Measurements from ENCODE around the gene CORO7.

The CORO7 gene

GRCh38 chr16:4431023-4431422 is 14.6 kb upstream of the CORO7 start:
- TF ChIP-seq CTCF (IDR thresholded peaks at IDR 0.05; ENCODE audit: insufficient read depth, low read length, missing control alignments) = no peak
- CTCF ChIA-PET = no interaction called here
- DNase-seq (ENCODE audit: low read depth, low spot score) = no peak
- H3K4me3 ChIP-seq (ENCODE audit: low read depth, low read length) = no peak overlapping the region
- POLR2A ChIA-PET = no interaction called here

- ChIA-PET POLR2A (no interaction called here), CTCF (interaction anchor here (0.9 kb wide), 1 partner anchor 26 kb away, joined by 4 read pairs; no protein-coding TSS in a partner anchor)
- TF ChIP-seq CTCF (IDR thresholded peaks at IDR 0.05; ENCODE audit: insufficient read depth, low read length, missing control alignments) = no peak
- no peak overlapping the region for H3K4me3 ChIP-seq (ENCODE audit: low read depth, low read length)
- DNase-seq (ENCODE audit: low read depth, low spot score) = no peak
Observed at GRCh38 chr16:4428500-4428899, 12.1 kb upstream of the CORO7 start.

- H3K4me3 ChIP-seq (ENCODE audit: low read depth, low read length) = peak overlapping the region; percentile 72
- POLR2A ChIA-PET = interaction anchor here (0.6 kb wide), 1 partner anchor 24 kb away, joined by 3 read pairs; no protein-coding TSS in a partner anchor
- TF ChIP-seq CTCF (IDR thresholded peaks at IDR 0.05; ENCODE audit: insufficient read depth, low read length, missing control alignments) = no peak
- DNase-seq (ENCODE audit: low read depth, low spot score) = no peak
- CTCF ChIA-PET = interaction anchor here (1.0 to 1.4 kb wide), 2 partner anchors 22 to 159 kb away, joined by 3 read pairs; no protein-coding TSS in a partner anchor
Observed at GRCh38 chr16:4426722-4427372, 10.5 kb upstream of the CORO7 start.

DNA sequence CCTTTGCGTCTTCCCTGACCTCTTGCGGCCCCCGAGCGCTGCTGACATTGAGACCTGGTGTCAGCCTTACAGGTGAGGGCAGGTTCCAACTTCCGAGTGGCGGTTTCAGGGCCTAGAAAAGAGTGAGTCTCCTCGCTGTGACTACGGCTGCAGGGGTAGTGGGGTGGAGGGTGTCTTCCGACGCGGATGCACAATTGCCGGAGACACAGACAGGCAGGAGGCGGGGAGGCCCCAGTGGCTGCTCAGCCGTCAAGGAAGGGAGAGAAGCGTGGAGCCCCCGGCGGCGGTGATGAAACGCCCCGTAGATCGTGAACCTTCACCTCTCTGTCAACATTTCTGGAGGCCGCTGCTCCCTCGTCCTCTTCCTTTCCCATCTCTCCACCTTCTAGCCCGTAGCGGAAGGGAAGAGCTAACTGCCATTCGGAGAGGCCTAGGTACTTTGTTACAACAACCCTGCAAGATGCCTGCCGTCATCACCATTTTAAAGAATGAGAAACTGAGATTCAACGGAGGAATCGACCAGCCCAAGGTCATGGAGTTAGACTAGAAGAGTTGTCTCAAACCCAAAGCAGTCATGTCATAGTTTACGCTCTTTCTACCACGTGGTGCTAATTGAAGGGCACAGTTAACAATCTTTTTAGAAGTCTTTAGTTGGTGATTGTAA is 9.8 kb upstream of the CORO7 start:
- POLR2A ChIA-PET = interaction anchor here (0.6 kb wide), 1 partner anchor 25 kb away, joined by 3 read pairs; no protein-coding TSS in a partner anchor
- TF ChIP-seq CTCF (IDR thresholded peaks at IDR 0.05; ENCODE audit: insufficient read depth, low read length, missing control alignments) = no peak
- CTCF ChIA-PET = interaction anchor here (0.6 to 1.4 kb wide), 2 partner anchors 24 to 160 kb away, joined by 3 read pairs; no protein-coding TSS in a partner anchor
- DNase-seq (ENCODE audit: low read depth, low spot score) = no peak
- peak overlapping the region; percentile 72 for H3K4me3 ChIP-seq (ENCODE audit: low read depth, low read length)

DNA sequence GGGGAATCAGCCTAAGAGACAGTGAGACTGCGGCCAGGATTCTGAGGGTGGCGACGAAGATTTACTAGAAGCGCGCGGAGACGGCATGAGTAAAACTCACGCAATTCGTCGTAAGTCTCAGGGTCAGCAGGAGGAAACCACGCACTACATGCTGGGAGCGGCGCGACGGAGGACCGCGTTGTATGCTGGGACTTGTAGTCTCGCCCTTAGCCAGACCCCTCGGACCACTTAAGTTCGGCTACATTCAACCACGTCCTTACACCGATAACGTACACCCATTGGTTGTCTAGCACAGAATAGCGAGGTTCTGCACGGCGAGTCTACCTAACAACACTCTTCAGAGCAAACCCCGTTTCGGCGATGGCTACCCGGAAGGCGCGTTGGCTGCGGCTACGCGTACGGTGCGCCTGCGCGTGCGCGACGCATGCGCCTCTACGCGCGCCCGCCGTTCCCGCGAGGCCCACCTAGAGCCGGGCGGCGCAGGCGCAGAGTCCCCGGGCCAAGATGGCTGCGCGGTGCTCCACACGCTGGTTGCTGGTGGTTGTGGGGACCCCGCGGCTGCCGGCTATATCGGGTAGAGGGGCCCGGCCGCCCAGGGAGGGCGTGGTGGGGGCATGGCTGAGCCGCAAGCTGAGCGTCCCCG is 9.1 kb upstream of the CORO7 start, which contains the start of gene DNAJA3:
DNAJA3 (plus strand) TSS at position 491 of the 643 bp plus-strand sequence; CDS start at position 505, 14 bp downstream.
- H3K4me3 ChIP-seq (ENCODE audit: low read depth, low read length) = peak within 1 kb of the TSS; percentile 72
- POLR2A ChIA-PET = no interaction called here
- CTCF ChIA-PET = interaction anchor here (0.6 to 1.4 kb wide), 2 partner anchors 23 to 161 kb away, joined by 3 read pairs; no protein-coding TSS in a partner anchor
- no peak for TF ChIP-seq CTCF (IDR thresholded peaks at IDR 0.05; ENCODE audit: insufficient read depth, low read length, missing control alignments)
- DNase-seq (ENCODE audit: low read depth, low spot score) = peak; percentile 74

All from AG04449 (cell line).